GM10248 (cell line): ENCODE measurements around the gene OR4B1.
"Not testable (repeated sequence)": the region's sequence is repeated elsewhere in the genome, so short reads cannot be mapped to it uniquely, and the experiment has no call there.

Experiments
- CTCF ChIA-PET: fragments of 300-600 bp; sonication (Branson Sonifier 250); formaldehyde crosslinking; extraction: SDS; loops from one replicate; lab custom pipeline; 2021; ENCODE audit warnings: antibody characterized with exemption; lab: Yijun Ruan, JAX
- POLR2A ChIA-PET: fragments of 350-650 bp; sonication (Branson Sonifier 250); formaldehyde crosslinking; extraction: SDS; loops from one replicate; lab custom pipeline; 2020; ENCODE audit warnings: antibody characterized with exemption; lab: Yijun Ruan, JAX
- DNase-seq: peaks from one replicate; pipeline ENCODE4 v3.0.0; 2012; ENCODE audit errors: extremely low spot score
- TF ChIP-seq, protein P1 (sequence below): IDR thresholded peaks from 2 replicates; pipeline ENCODE4 v1.5.1; 2012; ENCODE audit warnings: mild to moderate bottlenecking, low read depth; ENCODE audit errors: extremely low read depth, missing control alignments, control extremely low read depth

Gene OR4B1

GRCh38 chr11:48193876-48194275 lies 22.7 kb upstream of the OR4B1 start:
- ChIA-PET CTCF (interaction anchor here (1.0 kb wide), 1 partner anchor 17 kb away, joined by 3 read pairs; no protein-coding TSS in a partner anchor), POLR2A (no interaction called here)
- TF ChIP-seq, protein P1, sequence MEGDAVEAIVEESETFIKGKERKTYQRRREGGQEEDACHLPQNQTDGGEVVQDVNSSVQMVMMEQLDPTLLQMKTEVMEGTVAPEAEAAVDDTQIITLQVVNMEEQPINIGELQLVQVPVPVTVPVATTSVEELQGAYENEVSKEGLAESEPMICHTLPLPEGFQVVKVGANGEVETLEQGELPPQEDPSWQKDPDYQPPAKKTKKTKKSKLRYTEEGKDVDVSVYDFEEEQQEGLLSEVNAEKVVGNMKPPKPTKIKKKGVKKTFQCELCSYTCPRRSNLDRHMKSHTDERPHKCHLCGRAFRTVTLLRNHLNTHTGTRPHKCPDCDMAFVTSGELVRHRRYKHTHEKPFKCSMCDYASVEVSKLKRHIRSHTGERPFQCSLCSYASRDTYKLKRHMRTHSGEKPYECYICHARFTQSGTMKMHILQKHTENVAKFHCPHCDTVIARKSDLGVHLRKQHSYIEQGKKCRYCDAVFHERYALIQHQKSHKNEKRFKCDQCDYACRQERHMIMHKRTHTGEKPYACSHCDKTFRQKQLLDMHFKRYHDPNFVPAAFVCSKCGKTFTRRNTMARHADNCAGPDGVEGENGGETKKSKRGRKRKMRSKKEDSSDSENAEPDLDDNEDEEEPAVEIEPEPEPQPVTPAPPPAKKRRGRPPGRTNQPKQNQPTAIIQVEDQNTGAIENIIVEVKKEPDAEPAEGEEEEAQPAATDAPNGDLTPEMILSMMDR = no peak
- DNase-seq = no peak

GRCh38 chr11:48207881-48208280 lies 8.7 kb upstream of the OR4B1 start:
- POLR2A ChIA-PET = no interaction called here
- CTCF ChIA-PET = no interaction called here
- TF ChIP-seq, protein P1 = no peak
- DNase-seq = no peak

- TF ChIP-seq, protein P1 = no peak
- no peak for DNase-seq
- POLR2A ChIA-PET = no interaction called here
- CTCF ChIA-PET = interaction anchor here (2.3 kb wide), 1 partner anchor 10 kb away, joined by 5 read pairs; no protein-coding TSS in a partner anchor
Measured at GRCh38 chr11:48210052-48210451, 6.6 kb upstream of the OR4B1 start.

DNA sequence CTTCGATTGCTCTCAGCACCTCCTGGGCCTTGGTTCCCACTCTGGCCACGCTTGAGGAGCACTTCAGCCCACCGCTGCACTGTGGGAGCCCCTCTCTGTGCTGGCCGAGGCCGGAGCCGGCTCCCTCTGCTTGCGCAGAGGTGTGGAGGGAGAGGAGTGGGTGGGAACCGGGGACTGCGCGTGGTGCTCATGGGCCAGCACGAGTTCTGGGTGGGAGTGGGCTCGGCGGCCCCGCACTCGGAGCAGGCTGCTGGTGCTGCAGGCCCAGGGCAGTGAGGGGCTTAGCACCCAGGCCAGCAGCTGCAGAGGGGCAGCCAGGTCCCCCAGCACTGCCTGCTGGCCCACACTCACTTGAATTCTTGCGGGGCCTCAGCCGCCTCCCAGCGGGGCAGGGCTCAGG lies 12.2 kb downstream of the OR4B1 start:
- no peak for DNase-seq
- ChIA-PET CTCF (interaction anchor here (1.0 to 1.2 kb wide), 2 partner anchors 11 to 17 kb away, joined by 3 read pairs; no protein-coding TSS in a partner anchor), POLR2A (no interaction called here)
- TF ChIP-seq, protein P1 = no peak

DNA sequence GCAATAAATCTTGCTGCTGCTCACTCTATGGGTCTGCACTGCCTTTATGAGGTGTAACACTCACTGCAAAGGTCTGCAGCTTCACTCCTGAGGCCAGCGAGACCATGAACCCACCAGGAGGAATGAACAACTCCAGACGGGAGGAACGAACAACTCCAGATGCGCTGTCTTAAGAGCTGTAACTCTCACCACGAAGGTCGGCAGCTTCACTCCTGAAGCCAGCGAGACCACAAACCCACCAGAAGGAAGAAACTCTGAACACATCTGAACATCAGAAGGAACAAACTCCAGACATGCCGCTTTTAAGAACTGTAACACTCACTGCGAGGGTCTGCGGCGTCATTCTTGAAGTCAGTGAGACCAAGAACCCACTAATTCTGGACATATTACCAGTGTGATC lies 13.4 kb downstream of the OR4B1 start:
- CTCF ChIA-PET = interaction anchor here (1.0 to 1.2 kb wide), 2 partner anchors 10 to 19 kb away, joined by 3 read pairs; no protein-coding TSS in a partner anchor
- POLR2A ChIA-PET, DNase-seq: not testable (repeated sequence)

- TF ChIP-seq, protein P1 = no peak
- ChIA-PET CTCF (no interaction called here), POLR2A (no interaction called here)
- DNase-seq = no peak
Measured at GRCh38 chr11:48237727-48238126, 21.1 kb downstream of the OR4B1 start.

DNA sequence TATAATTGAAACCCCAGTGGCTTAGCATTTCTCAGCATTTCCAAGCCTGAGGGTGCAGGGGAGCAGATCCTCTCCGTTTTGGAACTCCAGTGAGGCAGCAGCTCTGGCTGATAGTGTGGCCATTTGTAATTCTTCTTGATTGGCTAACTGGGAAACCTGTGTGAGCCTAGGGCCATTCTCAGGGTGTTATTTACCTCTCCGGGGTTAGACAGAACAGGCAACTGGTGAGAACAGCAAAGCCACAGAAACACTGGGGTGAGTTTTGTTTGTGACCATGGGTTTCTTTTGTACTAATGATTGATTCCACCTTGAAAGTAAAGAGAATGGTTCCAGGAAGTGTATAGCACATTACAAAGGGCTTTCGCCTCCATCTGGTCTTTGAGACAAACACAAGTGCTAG lies 25.9 kb downstream of the OR4B1 start:
- CTCF ChIA-PET = no interaction called here
- POLR2A ChIA-PET = no interaction called here
- DNase-seq = no peak
- TF ChIP-seq, protein P1 = no peak
